Hepatocyte (in vitro differentiated cells): ENCODE results near the gene BLOC1S1.

Source experiments
- EZH2 ChIP-seq: fragments of 200-600 bp; sonication (generic); IDR thresholded peaks from 2 replicates; pipeline ENCODE4 v1.6.1; 2016; ENCODE audit warnings: antibody characterized with exemption, mild to moderate bottlenecking, borderline replicate concordance
- EZH2phosphoT487 ChIP-seq: fragments of 200-600 bp; sonication (generic); IDR thresholded peaks from one replicate; pipeline ENCODE4 v1.6.1; 2018; ENCODE audit warnings: antibody characterized with exemption, mild to moderate bottlenecking, low read depth, moderate library complexity; ENCODE audit not compliant: unreplicated experiment, severe bottlenecking
- TF ChIP-seq, protein P1 (sequence below): fragments of 200-600 bp; sonication (generic); IDR thresholded peaks from 2 replicates; pipeline ENCODE4 v1.5.1; 2016; ENCODE audit warnings: antibody characterized with exemption, mild to moderate bottlenecking; ENCODE audit not compliant: poor library complexity

DNA sequence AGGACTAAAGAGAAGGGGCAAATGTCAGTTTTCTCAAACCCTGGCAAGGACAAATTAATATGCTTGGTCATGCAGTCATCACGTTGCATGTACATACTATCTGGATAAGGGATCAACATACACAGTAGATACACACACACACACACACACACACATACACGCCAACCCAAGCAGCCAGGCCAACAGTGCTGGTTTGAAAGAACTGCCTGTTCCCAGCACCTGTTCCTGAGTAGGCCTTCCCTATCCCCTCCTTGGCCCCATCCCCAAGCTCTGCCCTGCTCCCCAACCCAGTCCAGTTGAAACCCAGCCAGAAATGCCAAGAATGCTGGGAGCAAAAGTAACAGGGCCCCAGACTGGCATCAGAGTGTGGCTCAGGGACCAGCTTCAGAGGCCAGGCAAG is 12.6 kb upstream of the BLOC1S1 start:
- TF ChIP-seq, protein P1, sequence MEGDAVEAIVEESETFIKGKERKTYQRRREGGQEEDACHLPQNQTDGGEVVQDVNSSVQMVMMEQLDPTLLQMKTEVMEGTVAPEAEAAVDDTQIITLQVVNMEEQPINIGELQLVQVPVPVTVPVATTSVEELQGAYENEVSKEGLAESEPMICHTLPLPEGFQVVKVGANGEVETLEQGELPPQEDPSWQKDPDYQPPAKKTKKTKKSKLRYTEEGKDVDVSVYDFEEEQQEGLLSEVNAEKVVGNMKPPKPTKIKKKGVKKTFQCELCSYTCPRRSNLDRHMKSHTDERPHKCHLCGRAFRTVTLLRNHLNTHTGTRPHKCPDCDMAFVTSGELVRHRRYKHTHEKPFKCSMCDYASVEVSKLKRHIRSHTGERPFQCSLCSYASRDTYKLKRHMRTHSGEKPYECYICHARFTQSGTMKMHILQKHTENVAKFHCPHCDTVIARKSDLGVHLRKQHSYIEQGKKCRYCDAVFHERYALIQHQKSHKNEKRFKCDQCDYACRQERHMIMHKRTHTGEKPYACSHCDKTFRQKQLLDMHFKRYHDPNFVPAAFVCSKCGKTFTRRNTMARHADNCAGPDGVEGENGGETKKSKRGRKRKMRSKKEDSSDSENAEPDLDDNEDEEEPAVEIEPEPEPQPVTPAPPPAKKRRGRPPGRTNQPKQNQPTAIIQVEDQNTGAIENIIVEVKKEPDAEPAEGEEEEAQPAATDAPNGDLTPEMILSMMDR, result no peak
- TF ChIP-seq EZH2 (no peak), EZH2phosphoT487 (no peak)
